ENCODE results near the gene POLR1A.

- TF ChIP-seq CTCF (IDR thresholded peaks at IDR 0.05; ENCODE audit: poor library complexity) (no peak), EZH2 (IDR thresholded peaks at IDR 0.05; ENCODE audit: borderline replicate concordance) (no peak)
Measured at GRCh38 chr2:85981579-85982247, 124.0 kb downstream of the POLR1A start.
